K562 (cell line): Measurements from ENCODE around the gene ARHGAP24. TPM values are rescaled to one million over a fixed set of nuclear protein-coding genes. Genes with fewer than 3 reads are reported as not detected.

Experiments used
- ATAC-seq: fragments of 200-7000 bp; cut with Tn5 transposase; 3 replicates; pipeline ENCODE4 v1.9.1; 2020; ENCODE audit warnings: moderate library complexity
- BruUV-seq: library from RNA; stranded (reverse); fragments of 400-500 nt; replicated peaks from 2 replicates; lab custom pipeline; 2021; lab: Mats Ljungman, UMichigan
- CTCF ChIA-PET: fragments of 300-600 bp; formaldehyde crosslinking; extraction: SDS; loops from one replicate; lab custom pipeline; 2021; ENCODE audit warnings: low intra/inter-chr PET ratio; lab: Yijun Ruan, JAX
- POLR2A ChIA-PET: fragments of 300-600, 350-650 bp; sonication (Branson Sonifier 250); formaldehyde crosslinking; extraction: SDS; loops from one replicate; lab custom pipeline; 2021; ENCODE audit warnings: antibody characterized with exemption, inconsistent platforms; lab: Yijun Ruan, JAX
- DNase-seq, 4 experiments: peaks; one replicate each; pipeline versions ENCODE4 v3.0.0 to v3.0.0-alpha.2; 2011 to 2018; ENCODE audit warnings: low spot score in 3 of 4, mixed read lengths in 3 of 4; ENCODE audit errors: extremely low read depth in 1 of 4
- FAIRE-seq: peaks from 2 replicates; lab custom pipeline; 2011; peaks lifted over from hg19 to GRCh38; lab: Jason Lieb, UNC
- H2AFZ ChIP-seq: 2 replicates; pipeline ENCODE4 v1.6.0; 2011; ENCODE audit warnings: low read depth, low read length, control low read depth, inconsistent platforms
- H3K27ac ChIP-seq: fragments of 200-600 bp; 3 replicates; pipeline ENCODE4 v1.8.0; 2011; ENCODE audit warnings: low read depth, mild to moderate bottlenecking, control low read depth, inconsistent platforms, low read length, moderate library complexity, mixed read lengths; ENCODE audit errors: extremely low read depth
- H3K27me3 ChIP-seq, 2 experiments: fragments of 300-600 bp in 1 of 2; 2 replicates in 1 of 2; 3 replicates in 1 of 2; pipeline versions ENCODE4 v1.6.0 to v1.8.0; 2011; ENCODE audit warnings: inconsistent platforms in 2 of 2, low read length in 2 of 2, mild to moderate bottlenecking in 1 of 2, mixed read lengths in 1 of 2, moderate library complexity in 1 of 2; ENCODE audit not compliant: control insufficient read depth in 2 of 2, insufficient read depth in 2 of 2
- H3K36me3 ChIP-seq: fragments of 300-600 bp; 3 replicates; pipeline ENCODE4 v1.8.0; 2011; ENCODE audit warnings: mild to moderate bottlenecking, low read length, inconsistent platforms; ENCODE audit not compliant: control insufficient read depth, insufficient read depth
- H3K4me1 ChIP-seq, 2 experiments: fragments of 200-600 bp in 1 of 2; replicated peaks in 1 of 2; 2 replicates in 1 of 2; 3 replicates in 1 of 2; pipeline versions ENCODE4 v1.5.1 to v1.8.0; 2011; ENCODE audit warnings: inconsistent platforms in 2 of 2, low read length in 2 of 2, mild to moderate bottlenecking in 1 of 2, mixed read lengths in 1 of 2, moderate library complexity in 1 of 2; ENCODE audit not compliant: control insufficient read depth in 2 of 2, insufficient read depth in 2 of 2
- H3K4me2 ChIP-seq: 2 replicates; pipeline ENCODE4 v1.6.1; 2011; ENCODE audit warnings: low read length, control low read depth, inconsistent platforms, mixed read lengths; ENCODE audit not compliant: insufficient read depth
- H3K4me3 ChIP-seq: fragments of 200-600 bp; sonication (generic), shearing (Covaris generic); 2 replicates; pipeline ENCODE4 v1.5.1; 2016; ENCODE audit warnings: control low read depth, inconsistent platforms
- H3K79me2 ChIP-seq: fragments of 200-600 bp; 3 replicates; pipeline ENCODE4 v1.8.0; 2011; ENCODE audit warnings: low read length, inconsistent platforms; ENCODE audit not compliant: control insufficient read depth, insufficient read depth
- H3K9ac ChIP-seq, 2 experiments: 2 replicates each; pipeline versions ENCODE4 v1.6.0 to v1.6.1; 2011; ENCODE audit warnings: low read depth in 2 of 2, low read length in 2 of 2, control low read depth in 1 of 2, inconsistent platforms in 1 of 2, mild to moderate bottlenecking in 1 of 2, mixed read lengths in 1 of 2; ENCODE audit not compliant: insufficient read depth in 1 of 2
- H3K9me1 ChIP-seq: one replicate; pipeline ENCODE4 v1.6.0; 2011; ENCODE audit warnings: inconsistent platforms, mild to moderate bottlenecking, low read length, moderate library complexity; ENCODE audit not compliant: control insufficient read depth, insufficient read depth
- H3K9me3 ChIP-seq: replicated peaks from 2 replicates; pipeline ENCODE4 v1.5.1; 2011; ENCODE audit warnings: low read depth, low read length, inconsistent platforms; ENCODE audit not compliant: control insufficient read depth, insufficient read depth
- H4K20me1 ChIP-seq: replicated peaks from 2 replicates; pipeline ENCODE4 v1.6.1; 2011; ENCODE audit warnings: low read length, inconsistent platforms, mixed read lengths; ENCODE audit not compliant: control insufficient read depth, insufficient read depth
- AFF4 ChIP-seq: sonication (generic); formaldehyde crosslinking; IDR thresholded peaks from 2 replicates; pipeline ENCODE4 v1.8.0; 2023; ENCODE audit warnings: mild to moderate bottlenecking, missing genetic modification reagents
- CBFA2T2 ChIP-seq: fragments of 450-650 bp; conservative IDR thresholded peaks from 2 replicates; pipeline ENCODE4 v1.6.1; 2017; ENCODE audit warnings: mild to moderate bottlenecking
- CHAMP1 ChIP-seq: fragments of 450-650 bp; IDR thresholded peaks from 2 replicates; pipeline ENCODE4 v1.6.1; 2016; ENCODE audit warnings: mild to moderate bottlenecking
- DPF2 ChIP-seq: fragments of 450-650 bp; IDR thresholded peaks from 2 replicates; pipeline ENCODE4 v1.6.1; 2016
- FIP1L1 ChIP-seq: fragments of 200-400 bp; formaldehyde crosslinking; IDR thresholded peaks from 2 replicates; pipeline ENCODE4 v1.6.1; 2018; ENCODE audit warnings: mild to moderate bottlenecking, low read depth, low read length; ENCODE audit not compliant: poor library complexity, severe bottlenecking
- L3MBTL2 ChIP-seq: fragments of 450-650 bp; IDR thresholded peaks from 2 replicates; pipeline ENCODE4 v1.6.1; 2016; ENCODE audit warnings: mild to moderate bottlenecking, moderate library complexity
- MAX ChIP-seq: sonication (generic); formaldehyde crosslinking; IDR thresholded peaks from 2 replicates; pipeline ENCODE4 v1.9.0; 2022; ENCODE audit warnings: mild to moderate bottlenecking, missing genetic modification reagents
- MEF2A ChIP-seq: IDR thresholded peaks from 2 replicates; pipeline ENCODE4 v1.6.1; 2011; ENCODE audit warnings: low read depth, mild to moderate bottlenecking, low read length, moderate library complexity; ENCODE audit not compliant: control insufficient read depth
- NR2C1 ChIP-seq, 2 experiments: fragments of 450-650 bp; IDR thresholded peaks; 2 replicates each; pipeline ENCODE4 v1.6.1; 2017; ENCODE audit warnings: mild to moderate bottlenecking in 2 of 2, antibody characterized with exemption in 1 of 2, inconsistent platforms in 1 of 2, missing compliant biosample characterization in 1 of 2, missing genetic modification characterization in 1 of 2
- PRPF4 ChIP-seq: fragments of 200-400 bp; formaldehyde crosslinking; IDR thresholded peaks from one replicate; pipeline ENCODE4 v1.6.1; 2017; ENCODE audit warnings: low read length, low read depth, mild to moderate bottlenecking; ENCODE audit not compliant: insufficient read depth, poor library complexity, severe bottlenecking
- SMAD2 ChIP-seq: fragments of 150-350 bp; IDR thresholded peaks from 2 replicates; pipeline ENCODE4 v1.6.1; 2014; ENCODE audit warnings: low read depth, mild to moderate bottlenecking, low read length
- SMARCC2 ChIP-seq: fragments of 450-650 bp; IDR thresholded peaks from 2 replicates; pipeline ENCODE4 v1.6.1; 2017; ENCODE audit warnings: antibody characterized with exemption, moderate library complexity, mild to moderate bottlenecking, low read depth
- ZBTB43 ChIP-seq: sonication (generic); formaldehyde crosslinking; IDR thresholded peaks from 2 replicates; pipeline ENCODE4 v1.8.0; 2023; ENCODE audit warnings: mild to moderate bottlenecking, missing genetic modification reagents
- ZNF436 ChIP-seq: fragments of 250-450, 450-650 bp; sonication (Bioruptor Pico); formaldehyde crosslinking; IDR thresholded peaks from 2 replicates; pipeline ENCODE4 v1.7.0; 2020; ENCODE audit warnings: mild to moderate bottlenecking
- WGBS: fragments of 100-300 bp; shearing (Covaris generic); methylation state at CpG from one replicate; pipeline ENCODE4 v1.1.6; 2016; ENCODE audit warnings: low coverage, mixed read lengths; ENCODE audit not compliant: insufficient coverage; ENCODE audit errors: missing lambda C conversion rate; 5-methylcytosine and 5-hydroxymethylcytosine counted together
- in situ Hi-C: fragments of 300-500 bp; cut with MboI; formaldehyde crosslinking; loops from 4 replicates; pipeline ENCODE4 v1.15.0; 2018; ENCODE audit warnings: inconsistent platforms, mixed read lengths
- intact Hi-C: fragments of 100-400 bp; cut with micrococcal nuclease; formaldehyde crosslinking; loops from 2 replicates; pipeline ENCODE4 v1.14.2; 2022
- polyA plus RNA-seq, 8 experiments: library from polyadenylated mRNA; depleted of rRNA in 4 of 8; stranded (reverse) in 5 of 8; unstranded in 3 of 8; fragments of >200 nt; fragmentation: Nextera tagmentation in 2 of 8; fragmentation: Illumina TruSeq in 1 of 8; extraction: Ambion mirVana in 2 of 8; extraction: Trizol in 1 of 8; gene quantifications; 2 replicates each; pipeline versions ENCODE4 v1.2.1 to v1.2.3, GENCODE V29; 2011 to 2014; ENCODE audit warnings: inconsistent platforms in 1 of 8, missing spikeins in 1 of 8
- total RNA-seq, 7 experiments: library from RNA; depleted of rRNA in 6 of 7; stranded (reverse); fragments of >200 nt in 6 of 7; fragmentation: Illumina TruSeq in 2 of 7; extraction: Trizol in 2 of 7; gene quantifications; 2 replicates each; pipeline versions ENCODE4 v1.2.1 to v1.2.3, GENCODE V29; 2011 to 2021; ENCODE audit warnings: low replicate concordance in 1 of 7

ARHGAP24 gene
- total and polyA plus RNA-seq, 9 of the 15 experiments (the other 6 are each of a cell fraction or from before 2014, with no cell fraction given): 8.0 to 22.6 (median 14.0) TPM

- TF ChIP-seq AFF4 (CRISPR knock-in tag) (no peak), NR2C1 (IDR thresholded peaks at IDR 0.05) (no peak), NR2C1 (tag; IDR thresholded peaks at IDR 0.05) (no peak), ZNF436 (no peak), SMAD2 (no peak), CBFA2T2 (no peak)
These were observed 294.1 kb downstream of the ARHGAP24 start (continued) for GRCh38 chr4:85769009-85769408.

- ChIA-PET CTCF (no interaction called here), POLR2A (no interaction called here)
- Histone ChIP-seq H4K20me1 (no peaks in the 10 kb centered on the region), H3K27me3 (no peaks in the 10 kb centered on the region), H3K4me3 (no peak overlapping the region), H3K36me3 (no peaks in the 10 kb centered on the region), H3K4me2 (no peak overlapping the region), H3K79me2 (no peaks in the 10 kb centered on the region), H2AFZ (no peak overlapping the region), H3K4me1 (no peaks in the 10 kb centered on the region), H3K9me1 (no peaks in the 10 kb centered on the region), H3K9ac (no peak overlapping the region), H3K27ac (no peak overlapping the region), H3K9me3 (no peaks in the 10 kb centered on the region)
- DNase-seq (no peak), ATAC-seq (no peak), FAIRE-seq (no peak)
- no TSS peak for BruUV-seq
- no peak for TF ChIP-seq FIP1L1
- TF ChIP-seq ZBTB43 (CRISPR knock-in tag): no peak
- TF ChIP-seq MEF2A: no peak
- TF ChIP-seq SMARCC2: no peak
- TF ChIP-seq CHAMP1: no peak
- no peak for TF ChIP-seq L3MBTL2
- no peak for TF ChIP-seq MAX (CRISPR knock-in tag)
- no peak for TF ChIP-seq DPF2
- TF ChIP-seq PRPF4: no peak
- 23% methylated on average over 1 of the region's 1 CpG for WGBS
- intact Hi-C loops (no loop called here), in situ Hi-C loops (loop anchor here (25.0 kb wide), 1 partner anchor 610 kb away; no protein-coding TSS in a partner anchor)
These were observed 297.5 kb downstream of the ARHGAP24 start for GRCh38 chr4:85772470-85772869.
